ENCODE results near the gene SLIT3. TPM values are rescaled to one million over a fixed set of nuclear protein-coding genes. Genes with fewer than 3 reads are reported as not detected.

The SLIT3 gene
- total RNA-seq, 1 donor from 2014 or later: 0.75 TPM

GRCh38 chr5:168721002-168721753 lies 579.8 kb downstream of the SLIT3 start:
- H3K4me3 Mint-ChIP-seq: no peak overlapping the region
- H3K4me1 Mint-ChIP-seq: no peaks in the 10 kb centered on the region
- H3K36me3 Mint-ChIP-seq (ENCODE audit: low read depth): no peaks in the 10 kb centered on the region

GRCh38 chr5:168720575-168720974 lies 580.4 kb downstream of the SLIT3 start:
- Mint-ChIP-seq H3K4me3 (no peak overlapping the region), H3K4me1 (no peaks in the 10 kb centered on the region), H3K27me3 (no peaks in the 10 kb centered on the region), H3K36me3 (ENCODE audit: low read depth) (no peaks in the 10 kb centered on the region), H3K27ac (no peak overlapping the region), H3K9me3 (no peaks in the 10 kb centered on the region)
- DNase-seq: no peak
- intact Hi-C loops (cut with micrococcal nuclease): no loop called here

More at GRCh38 chr5:168721002-168721753, 579.8 kb downstream of the SLIT3 start:
- no peaks in the 10 kb centered on the region for H3K9me3 Mint-ChIP-seq
- no peak for DNase-seq
- no peak overlapping the region for H3K27ac Mint-ChIP-seq
- H3K27me3 Mint-ChIP-seq: no peaks in the 10 kb centered on the region
- intact Hi-C loops (cut with micrococcal nuclease): no loop called here

- DNase-seq: no peak
- Mint-ChIP-seq H3K4me1 (peaks cover 2% of the 10 kb centered on the region), H3K4me3 (no peak overlapping the region), H3K27me3 (no peaks in the 10 kb centered on the region), H3K36me3 (ENCODE audit: low read depth) (no peaks in the 10 kb centered on the region), H3K27ac (no peak overlapping the region), H3K9me3 (no peaks in the 10 kb centered on the region)
- intact Hi-C loops (cut with micrococcal nuclease): no loop called here
Observed at GRCh38 chr5:168714046-168714445, 586.9 kb downstream of the SLIT3 start.

- H3K9me3 Mint-ChIP-seq: no peaks in the 10 kb centered on the region
- no peaks in the 10 kb centered on the region for H3K27me3 Mint-ChIP-seq
- peaks cover 2% of the 10 kb centered on the region for H3K4me1 Mint-ChIP-seq
- no peaks in the 10 kb centered on the region for H3K36me3 Mint-ChIP-seq (ENCODE audit: low read depth)
- no peak for DNase-seq
- no peak overlapping the region for H3K27ac Mint-ChIP-seq
- intact Hi-C loops (cut with micrococcal nuclease): no loop called here
- no peak overlapping the region for H3K4me3 Mint-ChIP-seq
Observed at GRCh38 chr5:168713051-168713450, 587.9 kb downstream of the SLIT3 start.

GRCh38 chr5:168712280-168712924 lies 588.5 kb downstream of the SLIT3 start:
- Mint-ChIP-seq H3K27ac (no peak overlapping the region), H3K4me3 (no peak overlapping the region), H3K9me3 (no peaks in the 10 kb centered on the region), H3K36me3 (ENCODE audit: low read depth) (no peaks in the 10 kb centered on the region), H3K4me1 (peaks cover 2% of the 10 kb centered on the region), H3K27me3 (no peaks in the 10 kb centered on the region)
- intact Hi-C loops (cut with micrococcal nuclease): no loop called here
- no peak for DNase-seq

- DNase-seq: no peak
- Mint-ChIP-seq H3K4me3 (no peak overlapping the region), H3K9me3 (no peaks in the 10 kb centered on the region), H3K4me1 (peaks cover 2% of the 10 kb centered on the region), H3K27me3 (no peaks in the 10 kb centered on the region), H3K36me3 (ENCODE audit: low read depth) (no peaks in the 10 kb centered on the region), H3K27ac (no peak overlapping the region)
- intact Hi-C loops (cut with micrococcal nuclease): no loop called here
Observed at GRCh38 chr5:168710706-168711105, 590.2 kb downstream of the SLIT3 start.

GRCh38 chr5:168707716-168708695 lies 592.9 kb downstream of the SLIT3 start:
- H3K27ac Mint-ChIP-seq: no peak overlapping the region
- H3K27me3 Mint-ChIP-seq: no peaks in the 10 kb centered on the region
- no peak overlapping the region for H3K4me3 Mint-ChIP-seq
- H3K9me3 Mint-ChIP-seq: no peaks in the 10 kb centered on the region
- no peaks in the 10 kb centered on the region for H3K36me3 Mint-ChIP-seq (ENCODE audit: low read depth)
- DNase-seq: no peak
- H3K4me1 Mint-ChIP-seq: peaks cover 2% of the 10 kb centered on the region
- intact Hi-C loops (cut with micrococcal nuclease): no loop called here

GRCh38 chr5:168706655-168707069 lies 594.3 kb downstream of the SLIT3 start:
- Mint-ChIP-seq H3K4me3 (no peak overlapping the region), H3K27me3 (no peaks in the 10 kb centered on the region), H3K27ac (no peak overlapping the region), H3K36me3 (ENCODE audit: low read depth) (no peaks in the 10 kb centered on the region), H3K9me3 (no peaks in the 10 kb centered on the region), H3K4me1 (no peaks in the 10 kb centered on the region)
- intact Hi-C loops (cut with micrococcal nuclease): no loop called here
- DNase-seq: peak; percentile 70

- H3K27me3 Mint-ChIP-seq: no peaks in the 10 kb centered on the region
- DNase-seq: no peak
- H3K4me1 Mint-ChIP-seq: no peaks in the 10 kb centered on the region
- no peaks in the 10 kb centered on the region for H3K9me3 Mint-ChIP-seq
- no peak overlapping the region for H3K27ac Mint-ChIP-seq
- intact Hi-C loops (cut with micrococcal nuclease): no loop called here
- H3K36me3 Mint-ChIP-seq (ENCODE audit: low read depth): no peaks in the 10 kb centered on the region
- H3K4me3 Mint-ChIP-seq: no peak overlapping the region
Observed at GRCh38 chr5:168705321-168705720, 595.6 kb downstream of the SLIT3 start.

GRCh38 chr5:168702511-168702910 lies 598.4 kb downstream of the SLIT3 start:
- DNase-seq: no peak
- Mint-ChIP-seq H3K4me3 (no peak overlapping the region), H3K36me3 (ENCODE audit: low read depth) (no peaks in the 10 kb centered on the region), H3K27me3 (no peaks in the 10 kb centered on the region), H3K4me1 (no peaks in the 10 kb centered on the region), H3K27ac (no peak overlapping the region), H3K9me3 (no peaks in the 10 kb centered on the region)
- intact Hi-C loops (cut with micrococcal nuclease): no loop called here

- no peaks in the 10 kb centered on the region for H3K9me3 Mint-ChIP-seq
- no peaks in the 10 kb centered on the region for H3K36me3 Mint-ChIP-seq (ENCODE audit: low read depth)
- H3K4me1 Mint-ChIP-seq: no peaks in the 10 kb centered on the region
- no peak overlapping the region for H3K27ac Mint-ChIP-seq
- no peak for DNase-seq
- H3K4me3 Mint-ChIP-seq: no peak overlapping the region
- H3K27me3 Mint-ChIP-seq: no peaks in the 10 kb centered on the region
- intact Hi-C loops (cut with micrococcal nuclease): no loop called here
Observed at GRCh38 chr5:168701641-168702040, 599.3 kb downstream of the SLIT3 start.

- no peak for DNase-seq
- no peaks in the 10 kb centered on the region for H3K36me3 Mint-ChIP-seq (ENCODE audit: low read depth)
- intact Hi-C loops (cut with micrococcal nuclease): no loop called here
Observed at GRCh38 chr5:168699002-168699401, 601.9 kb downstream of the SLIT3 start.

GRCh38 chr5:168697034-168697720 lies 603.8 kb downstream of the SLIT3 start:
- no peak overlapping the region for H3K27ac Mint-ChIP-seq
- H3K9me3 Mint-ChIP-seq: no peaks in the 10 kb centered on the region
- no peaks in the 10 kb centered on the region for H3K4me1 Mint-ChIP-seq
- no peaks in the 10 kb centered on the region for H3K36me3 Mint-ChIP-seq (ENCODE audit: low read depth)
- intact Hi-C loops (cut with micrococcal nuclease): no loop called here
- no peak for DNase-seq
- H3K27me3 Mint-ChIP-seq: no peaks in the 10 kb centered on the region
- H3K4me3 Mint-ChIP-seq: no peak overlapping the region

More at GRCh38 chr5:168699002-168699401, 601.9 kb downstream of the SLIT3 start:
- H3K4me1 Mint-ChIP-seq: no peaks in the 10 kb centered on the region
- no peak overlapping the region for H3K27ac Mint-ChIP-seq
- H3K27me3 Mint-ChIP-seq: no peaks in the 10 kb centered on the region
- no peaks in the 10 kb centered on the region for H3K9me3 Mint-ChIP-seq
- no peak overlapping the region for H3K4me3 Mint-ChIP-seq

Measured in activated CD4-positive, alpha-beta T cell treated with anti-CD3 and anti-CD28 coated beads, Interleukin-2, amount 10 ng/mL, durations not matched to agents 24 days and 14 days (primary cell).